CD4-positive, alpha-beta T cell treated with Interferon gamma for 1 hour (primary cell): Measurements from ENCODE around the gene SDE2.
"Not testable (repeated sequence)": the region's sequence is repeated elsewhere in the genome, so short reads cannot be mapped to it uniquely, and the experiment has no call there.

Experiments used
- DNase-seq: peaks from one replicate; pipeline ENCODE4 v3.0.0-alpha.2; 2020

SDE2 gene

GRCh38 chr1:225973158-225973557 lies 26.0 kb downstream of the SDE2 start:
- no peak for DNase-seq

GRCh38 chr1:225972344-225973152 lies 26.6 kb downstream of the SDE2 start:
- DNase-seq: no peak

GRCh38 chr1:225970592-225971157 lies 28.5 kb downstream of the SDE2 start:
- not testable (repeated sequence) for DNase-seq

- not testable (repeated sequence) for DNase-seq
Measured at GRCh38 chr1:225969751-225970150, 29.4 kb downstream of the SDE2 start.

- DNase-seq: no peak
Measured at GRCh38 chr1:225965231-225965630, 33.9 kb downstream of the SDE2 start.

- no peak for DNase-seq
Measured at GRCh38 chr1:225963735-225964530, 35.2 kb downstream of the SDE2 start.

- peak; percentile 40 for DNase-seq
Measured at GRCh38 chr1:225962440-225962975, 36.6 kb downstream of the SDE2 start.

GRCh38 chr1:225961659-225962439 lies 37.3 kb downstream of the SDE2 start:
- no peak for DNase-seq

- no peak for DNase-seq
Measured at GRCh38 chr1:225958041-225958440, 41.1 kb downstream of the SDE2 start.

GRCh38 chr1:225954753-225955152 lies 44.4 kb downstream of the SDE2 start:
- DNase-seq: no peak

- DNase-seq: no peak
Measured at GRCh38 chr1:225953315-225953714, 45.8 kb downstream of the SDE2 start.

- DNase-seq: no peak
Measured at GRCh38 chr1:225950905-225951497, 48.1 kb downstream of the SDE2 start.

GRCh38 chr1:225949041-225949440 lies 50.1 kb downstream of the SDE2 start:
- DNase-seq: no peak

- DNase-seq: no peak
Measured at GRCh38 chr1:225946803-225947202, 52.3 kb downstream of the SDE2 start.

- no peak for DNase-seq
Measured at GRCh38 chr1:225946082-225946620, 53.0 kb downstream of the SDE2 start.

GRCh38 chr1:225945564-225945963 lies 53.6 kb downstream of the SDE2 start:
- DNase-seq: no peak

- peak; percentile 30 for DNase-seq
Measured at GRCh38 chr1:225944951-225945350, 54.2 kb downstream of the SDE2 start.

- DNase-seq: no peak
Measured at GRCh38 chr1:225944387-225944786, 54.8 kb downstream of the SDE2 start.

- DNase-seq: no peak
Measured at GRCh38 chr1:225943582-225943981, 55.6 kb downstream of the SDE2 start.

GRCh38 chr1:225942574-225942973 lies 56.6 kb downstream of the SDE2 start:
- no peak for DNase-seq

GRCh38 chr1:225941942-225942222 lies 57.3 kb downstream of the SDE2 start:
- DNase-seq: no peak
